OCI-LY1 (cell line): ENCODE data around the gene MFAP2.
"Not testable (repeated sequence)": the region's sequence is repeated elsewhere in the genome, so short reads cannot be mapped to it uniquely, and the experiment has no call there.

Experiments
- H2AFZ ChIP-seq: fragments of 200-600 bp; sonication (generic), shearing (Covaris generic); 2 replicates; pipeline ENCODE4 v1.6.0; 2014; ENCODE audit warnings: antibody characterized with exemption, mild to moderate bottlenecking, low read length
- H3F3A ChIP-seq: fragments of 200-600 bp; sonication (generic), shearing (Covaris generic); 2 replicates; pipeline ENCODE4 v1.6.0; 2014; ENCODE audit warnings: mild to moderate bottlenecking, antibody characterized with exemption, low read length, moderate library complexity; ENCODE audit not compliant: insufficient read depth
- H3K27ac ChIP-seq: fragments of 200-600 bp; sonication (generic); 2 replicates; pipeline ENCODE4 v1.5.1; 2014; ENCODE audit warnings: low read length, mixed run types, mild to moderate bottlenecking, low read depth; ENCODE audit not compliant: poor library complexity, severe bottlenecking
- H3K27me3 ChIP-seq: fragments of 200-600 bp; sonication (generic); 2 replicates; pipeline ENCODE4 v1.6.0; 2014; ENCODE audit warnings: antibody characterized with exemption, mild to moderate bottlenecking, low read length, moderate library complexity; ENCODE audit not compliant: insufficient read depth
- H3K36me3 ChIP-seq: fragments of 200-600 bp; sonication (generic); 2 replicates; pipeline ENCODE4 v1.6.1; 2014; ENCODE audit warnings: mild to moderate bottlenecking, antibody characterized with exemption, low read length, moderate library complexity, mixed read lengths; ENCODE audit not compliant: insufficient read depth
- H3K4me1 ChIP-seq: fragments of 200-600 bp; sonication (generic); 2 replicates; pipeline ENCODE4 v1.5.1; 2014; ENCODE audit warnings: mild to moderate bottlenecking, low read length, moderate library complexity; ENCODE audit not compliant: insufficient read depth, severe bottlenecking
- H3K4me2 ChIP-seq: fragments of 200-600 bp; sonication (generic), shearing (Covaris generic); 2 replicates; pipeline ENCODE4 v1.6.1; 2014; ENCODE audit warnings: low read length
- H3K4me3 ChIP-seq: fragments of 200-600 bp; sonication (generic); 2 replicates; pipeline ENCODE4 v1.5.1; 2014; ENCODE audit warnings: low read length, low read depth, mild to moderate bottlenecking, mixed read lengths; ENCODE audit not compliant: poor library complexity, severe bottlenecking
- H3K79me2 ChIP-seq: fragments of 200-600 bp; shearing (Covaris generic); 2 replicates; pipeline ENCODE4 v1.6.1; 2016; ENCODE audit warnings: mixed run types, low read length, mixed read lengths; ENCODE audit not compliant: insufficient read depth
- H3K9ac ChIP-seq: fragments of 200-600 bp; sonication (generic), shearing (Covaris generic); 2 replicates; pipeline ENCODE4 v1.6.1; 2014; ENCODE audit warnings: mild to moderate bottlenecking, low read length, mixed read lengths
- H3K9me2 ChIP-seq: fragments of 200-600 bp; sonication (generic), shearing (Covaris generic); 2 replicates; pipeline ENCODE4 v1.6.1; 2014; ENCODE audit warnings: low read depth, mild to moderate bottlenecking, low read length, mixed read lengths
- H3K9me3 ChIP-seq: fragments of 200-600 bp; shearing (Covaris generic); 2 replicates; pipeline ENCODE4 v1.6.1; 2014; ENCODE audit warnings: low read length, mixed read lengths
- H4K20me1 ChIP-seq: fragments of 200-600 bp; sonication (generic), shearing (Covaris generic); 2 replicates; pipeline ENCODE4 v1.6.0; 2016; ENCODE audit warnings: mild to moderate bottlenecking, low read length; ENCODE audit not compliant: insufficient read depth
- CTCF ChIP-seq: fragments of 200-600 bp; sonication (generic), shearing (Covaris generic); IDR thresholded peaks from 2 replicates; pipeline ENCODE4 v1.5.1; 2017; ENCODE audit warnings: mild to moderate bottlenecking, antibody characterized with exemption, low read length, moderate library complexity, mixed read lengths
- EZH2 ChIP-seq: fragments of 200-600 bp; sonication (generic), shearing (Covaris generic); IDR thresholded peaks from 2 replicates; pipeline ENCODE4 v1.8.0; 2017; ENCODE audit warnings: borderline replicate concordance, mixed run types, mild to moderate bottlenecking, antibody characterized with exemption, low read length, moderate library complexity, mixed read lengths

Gene MFAP2

GRCh38 chr1:16966282-16966681, 14.1 kb downstream of the MFAP2 start:
- Histone ChIP-seq H2AFZ (no peak overlapping the region), H4K20me1 (no peaks in the 10 kb centered on the region), H3K4me1 (no peaks in the 10 kb centered on the region), H3K4me2 (no peak overlapping the region), H3K9me2 (no peaks in the 10 kb centered on the region), H3K9ac (no peak overlapping the region), H3K9me3 (no peaks in the 10 kb centered on the region), H3K4me3 (no peak overlapping the region), H3K79me2 (no peaks in the 10 kb centered on the region), H3K27ac (no peak overlapping the region), H3K27me3 (no peaks in the 10 kb centered on the region), H3K36me3 (no peaks in the 10 kb centered on the region), H3F3A (no peaks in the 10 kb centered on the region)
- no peak for TF ChIP-seq CTCF
- no peak for TF ChIP-seq EZH2

GRCh38 chr1:16965486-16966067, 14.8 kb downstream of the MFAP2 start:
- Histone ChIP-seq H3K27me3 (no peaks in the 10 kb centered on the region), H3K9me3 (no peaks in the 10 kb centered on the region), H3K4me2 (no peak overlapping the region), H4K20me1 (no peaks in the 10 kb centered on the region), H3F3A (no peaks in the 10 kb centered on the region), H3K9ac (no peak overlapping the region), H3K36me3 (no peaks in the 10 kb centered on the region), H3K79me2 (no peaks in the 10 kb centered on the region), H3K27ac (no peak overlapping the region), H3K4me3 (no peak overlapping the region), H3K4me1 (no peaks in the 10 kb centered on the region), H2AFZ (no peak overlapping the region), H3K9me2 (no peaks in the 10 kb centered on the region)
- TF ChIP-seq CTCF (no peak), EZH2 (no peak)

GRCh38 chr1:16964169-16964568, 16.3 kb downstream of the MFAP2 start:
- not testable (repeated sequence) for H2AFZ ChIP-seq, H3K9ac ChIP-seq, H3K9me2 ChIP-seq, H3K27me3 ChIP-seq, H3K4me1 ChIP-seq, H3K9me3 ChIP-seq, H3F3A ChIP-seq, H3K4me2 ChIP-seq, H3K36me3 ChIP-seq, H3K27ac ChIP-seq, H3K79me2 ChIP-seq, H3K4me3 ChIP-seq, H4K20me1 ChIP-seq
